K562 (cell line): ENCODE measurements around the gene RBMS1.

ENCODE experiments used
- CBX8 ChIP-seq: fragments of 200-600 bp; sonication (generic); IDR thresholded peaks from 2 replicates; pipeline ENCODE4 v1.6.1; 2012; ENCODE audit warnings: borderline replicate concordance, mixed run types, low read depth, mild to moderate bottlenecking, moderate library complexity, mixed read lengths, low read length, control low read depth, inconsistent platforms; ENCODE audit not compliant: poor library complexity, severe bottlenecking; ENCODE audit errors: extremely low read depth
- KLF13 ChIP-seq: fragments of 450-650 bp; IDR thresholded peaks from 2 replicates; pipeline ENCODE4 v1.6.1; 2016; ENCODE audit warnings: missing genetic modification characterization, low read depth, mild to moderate bottlenecking, missing compliant biosample characterization, moderate library complexity, borderline replicate concordance
- SIN3B ChIP-seq: fragments of 450-650 bp; IDR thresholded peaks from 2 replicates; pipeline ENCODE4 v1.6.1; 2017; ENCODE audit warnings: low read depth, mild to moderate bottlenecking, moderate library complexity
- SREBF1 ChIP-seq: fragments of 150-350 bp; IDR thresholded peaks from 2 replicates; pipeline ENCODE4 v1.6.1; 2014; ENCODE audit warnings: antibody characterized with exemption, low read depth, low read length, borderline replicate concordance
- YY1 ChIP-seq, 3 experiments: IDR thresholded peaks; 2 replicates each; pipeline ENCODE4 v1.6.1; 2011; ENCODE audit warnings: low read length in 2 of 3, mild to moderate bottlenecking in 2 of 3, moderate library complexity in 2 of 3, borderline replicate concordance in 1 of 3, control low read depth in 1 of 3, low read depth in 1 of 3; ENCODE audit not compliant: insufficient read depth in 3 of 3, insufficient replicate concordance in 2 of 3, control insufficient read depth in 1 of 3, insufficient read length in 1 of 3; ENCODE audit errors: extremely low read depth in 1 of 3
- ZFP36 ChIP-seq: fragments of 150-350 bp; IDR thresholded peaks from 2 replicates; pipeline ENCODE4 v1.6.1; 2018; ENCODE audit warnings: low read length, low read depth; ENCODE audit not compliant: partially characterized antibody

GRCh38 chr2:160278101-160278878 is 215.3 kb downstream of the RBMS1 start:
- TF ChIP-seq SREBF1 (no peak), YY1 (IDR thresholded peaks at IDR 0.05; ENCODE audit: borderline replicate concordance in 1 of 3, control insufficient read depth in 1 of 3, extremely low read depth in 1 of 3, insufficient read depth in 3 of 3, insufficient read length in 1 of 3, insufficient replicate concordance in 2 of 3, low read depth in 1 of 3, low read length in 2 of 3) (no peak), ZFP36 (no peak), KLF13 (no peak), CBX8 (no peak), SIN3B (no peak)
